Prostate gland (tissue), 2 donors: ENCODE data around the gene SOX15. TPM values are rescaled to one million over a fixed set of nuclear protein-coding genes. Genes with fewer than 3 reads are reported as not detected.

Experiments
- DNase-seq: peaks from one replicate; pipeline ENCODE4 v3.0.0-alpha.2; 2019; ENCODE audit warnings: low spot score
- H3K27ac ChIP-seq, 2 donors: fragments of 200-600 bp; sonication (generic); 2 replicates each; pipeline ENCODE4 v1.5.1; 2017 to 2019
- H3K27me3 ChIP-seq: fragments of 200-600 bp; sonication (generic); replicated peaks from 2 replicates; pipeline ENCODE4 v1.5.1; 2019; ENCODE audit not compliant: insufficient read depth
- H3K36me3 ChIP-seq, 2 donors: fragments of 200-600 bp; sonication (generic); 1 replicate in 1 of 2; 2 replicates in 1 of 2; pipeline versions ENCODE4 v1.5.1 to v1.8.1; 2017 to 2019
- H3K4me1 ChIP-seq: fragments of 200-600 bp; sonication (generic); replicated peaks from 2 replicates; pipeline ENCODE4 v1.5.1; 2019
- H3K4me3 ChIP-seq, 2 donors: fragments of 200-600 bp; sonication (generic); 2 replicates each; pipeline ENCODE4 v1.5.1; 2017 to 2019
- H3K9me3 ChIP-seq: fragments of 200-600 bp; sonication (generic); 2 replicates; pipeline ENCODE4 v1.5.1; 2017
- POLR2A ChIP-seq: fragments of 450-650 bp; IDR thresholded peaks from one replicate; pipeline ENCODE4 v1.6.1; 2016; ENCODE audit warnings: antibody characterized with exemption, mild to moderate bottlenecking
- POLR2AphosphoS5 ChIP-seq: sonication (generic); formaldehyde crosslinking; IDR thresholded peaks from one replicate; pipeline ENCODE4 v1.6.1; 2017; ENCODE audit warnings: antibody characterized with exemption
- WGBS: methylation state at CpG from one replicate; pipeline ENCODE4 v1.1.5; 2018; 5-methylcytosine and 5-hydroxymethylcytosine counted together
- intact Hi-C: fragments of 100-400 bp; cut with DNase I; formaldehyde crosslinking; loops from one replicate; pipeline ENCODE4 v1.14.2; 2022
- total RNA-seq, 2 donors: library from RNA; depleted of rRNA; stranded (reverse); fragments of >200 nt; gene quantifications; one replicate each; pipeline ENCODE4 v1.1.0, GENCODE V29; 2016
- TF ChIP-seq, protein P1 (sequence below), 4 experiments: fragments of 200-600 bp in 2 of 4; fragments of 450-650 bp in 2 of 4; sonication (generic) in 2 of 4; IDR thresholded peaks; 1 replicate in 3 of 4; 2 replicates in 1 of 4; pipeline ENCODE4 v1.5.1; 2016 to 2019; ENCODE audit warnings: antibody characterized with exemption in 4 of 4, mild to moderate bottlenecking in 2 of 4, moderate library complexity in 2 of 4

SOX15 gene
- total RNA-seq, 2 donors from 2014 or later: 6.3 to 15.0 TPM

DNA sequence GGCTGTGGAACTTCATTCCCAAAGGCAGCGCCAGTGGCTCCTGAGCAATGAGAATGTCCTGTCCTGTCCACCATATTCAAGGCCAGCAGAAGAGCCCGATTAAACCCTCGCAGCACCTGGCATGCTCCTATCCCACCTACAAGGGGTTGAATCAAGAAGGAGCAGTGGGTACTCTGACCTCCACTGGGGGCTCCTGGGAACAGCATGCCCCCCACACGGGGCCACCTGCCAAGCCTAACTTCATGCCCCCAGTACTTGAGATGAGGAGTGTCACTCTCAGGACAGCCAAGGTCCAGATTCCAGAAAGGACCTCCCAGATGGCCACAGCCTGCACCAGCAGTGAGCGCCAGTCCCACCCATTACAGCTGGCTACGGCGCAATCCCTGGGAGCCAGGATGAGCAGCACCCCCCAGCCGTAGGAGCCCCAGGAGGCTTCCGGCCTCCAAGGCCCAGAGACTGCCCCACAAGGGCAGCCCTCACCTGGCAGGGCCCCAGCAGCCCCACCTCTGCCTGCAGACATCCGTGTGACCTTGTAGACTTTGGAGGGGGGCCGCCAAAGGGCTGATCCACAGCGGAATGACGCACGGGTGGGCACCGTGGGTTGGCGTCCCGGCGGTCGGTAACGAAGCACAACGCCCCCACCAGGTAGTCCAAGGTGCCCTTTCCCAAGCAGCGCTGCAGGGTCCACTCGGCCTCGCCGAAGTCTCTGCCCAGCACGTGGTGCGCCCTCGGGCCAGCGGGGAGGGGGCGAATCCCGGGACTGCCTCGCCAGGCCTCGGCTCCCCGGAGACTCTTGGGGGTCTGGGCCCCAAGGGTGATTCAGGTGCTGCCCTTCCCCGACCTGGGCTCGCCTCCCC lies 7.3 kb downstream of the SOX15 start:
- H3K9me3 ChIP-seq: no peaks in the 10 kb centered on the region
- H3K36me3 ChIP-seq: peaks cover 6 to 8% of the 10 kb centered on the region in 2 donors
- H3K27me3 ChIP-seq: no peaks in the 10 kb centered on the region
- H3K27ac ChIP-seq: peak overlapping the region; percentile 94 to 96
- H3K4me1 ChIP-seq: peaks cover 14% of the 10 kb centered on the region
- WGBS: 86% methylated on average over 29 of the region's 36 CpGs
- intact Hi-C loops: no loop called here
- no peak for DNase-seq
- peak overlapping the region; percentile 38 to 60 for H3K4me3 ChIP-seq
- no peak for TF ChIP-seq POLR2AphosphoS5
- TF ChIP-seq, protein P1, sequence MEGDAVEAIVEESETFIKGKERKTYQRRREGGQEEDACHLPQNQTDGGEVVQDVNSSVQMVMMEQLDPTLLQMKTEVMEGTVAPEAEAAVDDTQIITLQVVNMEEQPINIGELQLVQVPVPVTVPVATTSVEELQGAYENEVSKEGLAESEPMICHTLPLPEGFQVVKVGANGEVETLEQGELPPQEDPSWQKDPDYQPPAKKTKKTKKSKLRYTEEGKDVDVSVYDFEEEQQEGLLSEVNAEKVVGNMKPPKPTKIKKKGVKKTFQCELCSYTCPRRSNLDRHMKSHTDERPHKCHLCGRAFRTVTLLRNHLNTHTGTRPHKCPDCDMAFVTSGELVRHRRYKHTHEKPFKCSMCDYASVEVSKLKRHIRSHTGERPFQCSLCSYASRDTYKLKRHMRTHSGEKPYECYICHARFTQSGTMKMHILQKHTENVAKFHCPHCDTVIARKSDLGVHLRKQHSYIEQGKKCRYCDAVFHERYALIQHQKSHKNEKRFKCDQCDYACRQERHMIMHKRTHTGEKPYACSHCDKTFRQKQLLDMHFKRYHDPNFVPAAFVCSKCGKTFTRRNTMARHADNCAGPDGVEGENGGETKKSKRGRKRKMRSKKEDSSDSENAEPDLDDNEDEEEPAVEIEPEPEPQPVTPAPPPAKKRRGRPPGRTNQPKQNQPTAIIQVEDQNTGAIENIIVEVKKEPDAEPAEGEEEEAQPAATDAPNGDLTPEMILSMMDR (IDR thresholded peaks at IDR 0.05): no peak
- no peak for TF ChIP-seq POLR2A

DNA sequence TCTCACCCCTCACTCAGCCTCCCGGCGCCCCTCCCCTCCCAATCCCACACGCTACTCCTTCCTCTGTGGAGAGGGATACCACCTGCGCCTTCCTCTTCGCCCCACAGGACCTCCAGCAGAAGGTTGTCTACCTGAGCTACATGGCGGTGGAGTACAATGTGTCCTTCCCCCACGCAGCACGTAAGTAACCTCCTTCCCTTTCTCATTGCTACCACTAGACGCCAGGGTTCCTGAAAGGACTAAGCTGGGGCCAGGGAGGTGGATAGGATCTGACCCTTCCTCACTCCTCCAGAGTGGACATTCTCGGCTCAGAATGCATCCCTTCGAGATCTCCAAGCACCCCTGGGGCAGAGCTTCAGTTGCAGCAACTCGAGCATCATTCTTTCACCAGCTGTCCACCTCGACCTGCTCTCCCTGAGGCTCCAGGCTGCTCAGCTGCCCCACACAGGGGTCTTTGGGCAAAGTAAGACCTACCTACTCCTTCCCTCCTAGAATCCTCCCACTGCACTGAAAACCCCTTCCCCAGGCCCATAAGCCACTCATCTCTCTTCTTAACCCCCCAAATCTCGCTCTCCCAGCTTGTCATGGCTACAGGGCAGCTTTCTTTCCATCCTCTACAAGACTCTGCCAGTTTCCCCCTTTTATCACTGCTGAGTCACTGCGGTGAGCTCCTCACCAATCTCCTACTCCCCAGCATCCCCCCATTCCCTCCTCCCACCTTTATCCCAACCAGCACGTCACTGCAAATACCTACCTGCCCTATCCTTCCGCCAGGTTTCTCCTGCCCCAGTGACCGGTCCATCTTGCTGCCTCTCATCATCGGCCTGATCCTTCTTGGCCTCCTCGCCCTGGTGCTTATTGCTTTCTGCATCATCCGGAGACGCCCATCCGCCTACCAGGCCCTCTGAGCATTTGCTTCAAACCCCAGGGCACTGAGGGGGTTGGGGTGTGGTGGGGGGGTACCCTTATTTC lies 9.0 kb downstream of the SOX15 start:
- Histone ChIP-seq H3K36me3 (peaks cover 18 to 26% of the 10 kb centered on the region in 2 donors), H3K27ac (peak overlapping the region; percentile 94 to 96), H3K27me3 (no peaks in the 10 kb centered on the region), H3K9me3 (no peaks in the 10 kb centered on the region), H3K4me3 (no peak overlapping the region), H3K4me1 (peaks cover 14% of the 10 kb centered on the region)
- intact Hi-C loops: no loop called here
- TF ChIP-seq, protein P1 (IDR thresholded peaks at IDR 0.05): no peak
- TF ChIP-seq POLR2AphosphoS5: no peak
- TF ChIP-seq POLR2A: no peak
- DNase-seq: no peak
- 78% methylated on average over 23 of the region's 23 CpGs for WGBS

DNA sequence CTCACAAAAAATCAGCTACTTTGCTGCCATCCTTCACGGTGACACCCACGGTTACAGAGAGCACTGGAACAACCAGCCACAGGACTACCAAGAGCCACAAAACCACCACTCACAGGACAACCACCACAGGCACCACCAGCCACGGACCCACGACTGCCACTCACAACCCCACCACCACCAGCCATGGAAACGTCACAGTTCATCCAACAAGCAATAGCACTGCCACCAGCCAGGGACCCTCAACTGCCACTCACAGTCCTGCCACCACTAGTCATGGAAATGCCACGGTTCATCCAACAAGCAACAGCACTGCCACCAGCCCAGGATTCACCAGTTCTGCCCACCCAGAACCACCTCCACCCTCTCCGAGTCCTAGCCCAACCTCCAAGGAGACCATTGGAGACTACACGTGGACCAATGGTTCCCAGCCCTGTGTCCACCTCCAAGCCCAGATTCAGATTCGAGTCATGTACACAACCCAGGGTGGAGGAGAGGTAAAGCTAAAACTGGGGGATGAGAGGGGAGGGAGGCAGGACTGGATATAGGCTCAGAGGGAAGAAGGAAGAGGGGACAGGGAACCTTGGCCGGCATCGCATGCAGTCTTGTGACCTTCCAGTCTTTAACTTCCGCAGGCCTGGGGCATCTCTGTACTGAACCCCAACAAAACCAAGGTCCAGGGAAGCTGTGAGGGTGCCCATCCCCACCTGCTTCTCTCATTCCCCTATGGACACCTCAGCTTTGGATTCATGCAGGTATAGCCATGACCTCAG lies 9.9 kb downstream of the SOX15 start:
- H3K27me3 ChIP-seq: no peaks in the 10 kb centered on the region
- peak overlapping the region; percentile 59 to 71 for H3K27ac ChIP-seq
- no peaks in the 10 kb centered on the region for H3K9me3 ChIP-seq
- no peak for TF ChIP-seq POLR2AphosphoS5
- no peak for TF ChIP-seq POLR2A
- TF ChIP-seq, protein P1 (IDR thresholded peaks at IDR 0.05): no peak
- WGBS: 71% methylated on average over 12 of the region's 12 CpGs
- no peak for DNase-seq
- intact Hi-C loops: no loop called here
- no peak overlapping the region for H3K4me3 ChIP-seq
- peaks cover 24 to 34% of the 10 kb centered on the region in 2 donors for H3K36me3 ChIP-seq
- peaks cover 14% of the 10 kb centered on the region for H3K4me1 ChIP-seq

DNA sequence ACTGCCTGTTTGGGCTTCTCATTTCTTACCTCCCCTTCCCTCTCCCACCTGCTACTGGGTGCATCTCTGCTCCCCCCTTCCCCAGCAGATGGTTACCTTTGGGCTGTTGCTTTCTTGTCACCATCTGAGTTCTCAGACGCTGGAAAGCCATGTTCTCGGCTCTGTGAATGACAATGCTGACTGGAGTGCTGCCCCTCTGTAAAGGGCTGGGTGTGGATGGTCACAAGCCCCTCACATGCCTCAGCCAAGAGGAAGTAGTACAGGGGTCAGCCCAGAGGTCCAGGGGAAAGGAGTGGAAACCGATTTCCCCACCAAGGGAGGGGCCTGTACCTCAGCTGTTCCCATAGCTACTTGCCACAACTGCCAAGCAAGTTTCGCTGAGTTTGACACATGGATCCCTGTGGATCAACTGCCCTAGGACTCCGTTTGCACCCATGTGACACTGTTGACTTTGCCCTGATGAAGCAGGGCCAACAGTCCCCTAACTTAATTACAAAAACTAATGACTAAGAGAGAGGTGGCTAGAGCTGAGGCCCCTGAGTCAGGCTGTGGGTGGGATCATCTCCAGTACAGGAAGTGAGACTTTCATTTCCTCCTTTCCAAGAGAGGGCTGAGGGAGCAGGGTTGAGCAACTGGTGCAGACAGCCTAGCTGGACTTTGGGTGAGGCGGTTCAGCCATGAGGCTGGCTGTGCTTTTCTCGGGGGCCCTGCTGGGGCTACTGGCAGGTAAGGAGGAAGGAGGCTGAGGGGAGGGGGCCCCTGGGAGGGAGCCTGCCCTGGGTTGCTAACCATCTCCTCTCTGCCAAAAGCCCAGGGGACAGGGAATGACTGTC lies 10.7 kb downstream of the SOX15 start, which contains the start of gene CD68:
Gene CD68 (plus strand): TSS at position 638 of the 833 bp plus-strand sequence. CDS start 40 bp downstream, at position 678.
- H3K27me3 ChIP-seq: no peaks in the 10 kb centered on the region
- no peaks in the 10 kb centered on the region for H3K9me3 ChIP-seq
- peak; percentile 80 for TF ChIP-seq POLR2A
- TF ChIP-seq, protein P1 (IDR thresholded peaks at IDR 0.05): no peak
- peak; percentile 49 for TF ChIP-seq POLR2AphosphoS5
- H3K4me1 ChIP-seq: peaks cover 14% of the 10 kb centered on the region
- DNase-seq: no peak
- no peak within 1 kb of the TSS for H3K4me3 ChIP-seq
- H3K36me3 ChIP-seq: peaks cover 26 to 42% of the 10 kb centered on the region in 2 donors
- intact Hi-C loops: no loop called here
- H3K27ac ChIP-seq: peak within 1 kb of the TSS; percentile 59 to 71
- 20% methylated on average over 7 of the region's 7 CpGs for WGBS
